CD14-positive monocyte (primary cell): ENCODE measurements around the gene EPHA7. TPM values are rescaled to one million over a fixed set of nuclear protein-coding genes. Genes with fewer than 3 reads are reported as not detected.

ENCODE experiments used
- DNase-seq, 3 donors: peaks; one replicate each; pipeline ENCODE4 v3.0.0-alpha.2; 2011 to 2022
- H2AFZ ChIP-seq: 2 replicates; pipeline ENCODE4 v1.6.0; 2012; ENCODE audit warnings: mild to moderate bottlenecking, low read depth, low read length, inconsistent platforms; ENCODE audit not compliant: insufficient read depth, poor library complexity, severe bottlenecking
- H3K27ac ChIP-seq, 2 donors: 1 replicate in 1 of 2; 2 replicates in 1 of 2; pipeline ENCODE4 v1.5.1; 2012 to 2013; ENCODE audit warnings: low read length in 2 of 2, control low read depth in 1 of 2, inconsistent platforms in 1 of 2, low read depth in 1 of 2, mild to moderate bottlenecking in 1 of 2
- H3K27me3 ChIP-seq, 2 donors: one replicate each; pipeline versions ENCODE4 v1.6.0 to v1.6.1; 2011 to 2013; ENCODE audit warnings: low read length in 2 of 2; ENCODE audit not compliant: control insufficient read depth in 2 of 2, insufficient read depth in 2 of 2
- H3K36me3 ChIP-seq, 2 donors: replicated peaks in 1 of 2; 1 replicate in 1 of 2; 2 replicates in 1 of 2; pipeline versions ENCODE4 v1.5.1 to v1.6.1; 2012 to 2013; ENCODE audit warnings: low read length in 2 of 2, control low read depth in 1 of 2, inconsistent platforms in 1 of 2, mild to moderate bottlenecking in 1 of 2; ENCODE audit not compliant: insufficient read depth in 2 of 2, control insufficient read depth in 1 of 2
- H3K4me1 ChIP-seq, 2 donors: 1 replicate in 1 of 2; 2 replicates in 1 of 2; pipeline versions ENCODE4 v1.5.1 to v1.6.1; 2012 to 2013; ENCODE audit warnings: low read length in 2 of 2, control low read depth in 1 of 2, inconsistent platforms in 1 of 2, mild to moderate bottlenecking in 1 of 2, moderate library complexity in 1 of 2; ENCODE audit not compliant: insufficient read depth in 2 of 2, control insufficient read depth in 1 of 2
- H3K4me2 ChIP-seq: replicated peaks from 2 replicates; pipeline ENCODE3; 2012; ENCODE audit warnings: low read length, moderate library complexity, mild to moderate bottlenecking; ENCODE audit not compliant: poor library complexity, severe bottlenecking; ENCODE audit errors: extremely low read depth
- H3K4me3 ChIP-seq, 3 experiments: fragments of 200-600 bp in 1 of 3; sonication (generic) in 1 of 3; replicated peaks in 1 of 3; 1 replicate in 2 of 3; 2 replicates in 1 of 3; pipeline ENCODE4 v1.5.1; 2011 to 2013; ENCODE audit warnings: low read length in 3 of 3, mild to moderate bottlenecking in 3 of 3, control low read depth in 2 of 3, low read depth in 2 of 3, inconsistent platforms in 1 of 3, moderate library complexity in 1 of 3
- H3K79me2 ChIP-seq: 2 replicates; pipeline ENCODE4 v1.6.0; 2012; ENCODE audit warnings: mild to moderate bottlenecking, control low read depth, inconsistent platforms, low read length, moderate library complexity; ENCODE audit not compliant: insufficient read depth
- H3K9ac ChIP-seq: 2 replicates; pipeline ENCODE4 v1.6.0; 2017; ENCODE audit warnings: low read length, mild to moderate bottlenecking; ENCODE audit not compliant: insufficient read depth, poor library complexity, severe bottlenecking
- H3K9me3 ChIP-seq, 2 donors: replicated peaks in 1 of 2; 1 replicate in 1 of 2; 2 replicates in 1 of 2; pipeline versions ENCODE4 v1.5.1 to v1.6.1; 2012 to 2013; ENCODE audit warnings: low read length in 2 of 2, control low read depth in 1 of 2; ENCODE audit not compliant: control insufficient read depth in 1 of 2, insufficient read depth in 1 of 2
- H4K20me1 ChIP-seq: 2 replicates; pipeline ENCODE4 v1.6.0; 2012; ENCODE audit warnings: mild to moderate bottlenecking, low read length, control low read depth, moderate library complexity; ENCODE audit not compliant: insufficient read depth
- H3K27ac Mint-ChIP-seq, 7 donors: one replicate each; pipeline ENCODE4 v1.8.0; 2020; ENCODE audit warnings: mild to moderate bottlenecking in 7 of 7, mixed read lengths in 7 of 7, moderate library complexity in 6 of 7, inconsistent platforms in 2 of 7
- H3K27me3 Mint-ChIP-seq, 3 donors: one replicate each; pipeline ENCODE4 v1.8.0; 2021 to 2022; ENCODE audit warnings: low read depth in 3 of 3, mild to moderate bottlenecking in 3 of 3, mixed read lengths in 3 of 3, moderate library complexity in 3 of 3, inconsistent platforms in 1 of 3
- H3K36me3 Mint-ChIP-seq, 2 donors: one replicate each; pipeline ENCODE4 v1.8.0; 2020; ENCODE audit warnings: mixed read lengths in 2 of 2, inconsistent platforms in 1 of 2, mild to moderate bottlenecking in 1 of 2
- H3K4me1 Mint-ChIP-seq: one replicate; pipeline ENCODE4 v1.8.0; 2020; ENCODE audit warnings: mild to moderate bottlenecking, mixed read lengths
- H3K4me3 Mint-ChIP-seq, 2 donors: one replicate each; pipeline ENCODE4 v1.8.0; 2020; ENCODE audit warnings: mild to moderate bottlenecking in 2 of 2, mixed read lengths in 2 of 2, moderate library complexity in 1 of 2
- H3K9me3 Mint-ChIP-seq, 7 donors: one replicate each; pipeline ENCODE4 v1.8.0; 2020 to 2022; ENCODE audit warnings: mixed read lengths in 7 of 7, mild to moderate bottlenecking in 6 of 7, moderate library complexity in 6 of 7, inconsistent platforms in 2 of 7
- CTCF ChIP-seq: fragments of 200-600 bp; IDR thresholded peaks from one replicate; pipeline ENCODE4 v1.8.0; 2022; ENCODE audit warnings: antibody characterized with exemption, mild to moderate bottlenecking
- WGBS: methylation state at CpG from one replicate; pipeline ENCODE4 v1.1.5; 2013; ENCODE audit warnings: missing lambda C conversion rate; ENCODE audit not compliant: insufficient coverage; 5-methylcytosine and 5-hydroxymethylcytosine counted together
- intact Hi-C, 2 donors: fragments of 100-400 bp; cut with micrococcal nuclease; formaldehyde crosslinking; loops; one replicate each; pipeline versions ENCODE4 v1.15.0 to v1.15.1; 2023
- polyA plus RNA-seq, 3 donors: library from polyadenylated mRNA; depleted of rRNA in 1 of 3; unstranded in 2 of 3; stranded (reverse) in 1 of 3; fragments of 300-500 nt in 2 of 3; fragments of >200 nt in 1 of 3; fragmentation: Illumina TruSeq in 2 of 3; gene quantifications; 1 replicate in 2 of 3; 2 replicates in 1 of 3; pipeline ENCODE4 v1.2.3, GENCODE V29; 2012 to 2021

Gene EPHA7
- polyA plus RNA-seq, 3 donors: not detected

- H2AFZ ChIP-seq: no peak overlapping the region
- H3K4me1 ChIP-seq: no peaks in the 10 kb centered on the region
- Mint-ChIP-seq H3K9me3 (no peaks in the 10 kb centered on the region), H3K4me3 (no peak overlapping the region), H3K27me3 (no peaks in the 10 kb centered on the region), H3K4me1 (no peaks in the 10 kb centered on the region), H3K27ac (no peak overlapping the region), H3K36me3 (no peaks in the 10 kb centered on the region)
- no peak overlapping the region for H3K4me2 ChIP-seq
- H3K4me3 ChIP-seq: no peak overlapping the region
- DNase-seq: no peak
- H3K27me3 ChIP-seq: no peaks in the 10 kb centered on the region
- no peak overlapping the region for H3K9ac ChIP-seq
- no peaks in the 10 kb centered on the region for H4K20me1 ChIP-seq
- H3K27ac ChIP-seq: no peak overlapping the region
- TF ChIP-seq CTCF: no peak
- 92% methylated on average over 2 of the region's 4 CpGs for WGBS
- no peaks in the 10 kb centered on the region for H3K79me2 ChIP-seq
- intact Hi-C loops: no loop called here
- no peaks in the 10 kb centered on the region for H3K9me3 ChIP-seq
- no peaks in the 10 kb centered on the region for H3K36me3 ChIP-seq
Observed at GRCh38 chr6:93272211-93272610, 147.1 kb downstream of the EPHA7 start.

GRCh38 chr6:93266116-93266817 lies 153.1 kb downstream of the EPHA7 start:
- no peaks in the 10 kb centered on the region for H3K27me3 Mint-ChIP-seq
- DNase-seq: no peak
- no peak overlapping the region for H3K27ac Mint-ChIP-seq
- H3K4me3 Mint-ChIP-seq: no peak overlapping the region
- Histone ChIP-seq H3K4me3 (no peak overlapping the region), H3K4me1 (no peaks in the 10 kb centered on the region), H2AFZ (no peak overlapping the region), H3K9ac (no peak overlapping the region), H3K9me3 (no peaks in the 10 kb centered on the region), H3K79me2 (no peaks in the 10 kb centered on the region), H3K27me3 (no peaks in the 10 kb centered on the region), H3K36me3 (no peaks in the 10 kb centered on the region), H4K20me1 (no peaks in the 10 kb centered on the region), H3K27ac (no peak overlapping the region), H3K4me2 (no peak overlapping the region)
- intact Hi-C loops: no loop called here
- H3K4me1 Mint-ChIP-seq: no peaks in the 10 kb centered on the region
- TF ChIP-seq CTCF: no peak
- WGBS: no CpG with 5 or more reads among the region's 3 CpGs
- H3K9me3 Mint-ChIP-seq: no peaks in the 10 kb centered on the region
- no peaks in the 10 kb centered on the region for H3K36me3 Mint-ChIP-seq
